Measurements from ENCODE around the gene GABRA4.

DNA sequence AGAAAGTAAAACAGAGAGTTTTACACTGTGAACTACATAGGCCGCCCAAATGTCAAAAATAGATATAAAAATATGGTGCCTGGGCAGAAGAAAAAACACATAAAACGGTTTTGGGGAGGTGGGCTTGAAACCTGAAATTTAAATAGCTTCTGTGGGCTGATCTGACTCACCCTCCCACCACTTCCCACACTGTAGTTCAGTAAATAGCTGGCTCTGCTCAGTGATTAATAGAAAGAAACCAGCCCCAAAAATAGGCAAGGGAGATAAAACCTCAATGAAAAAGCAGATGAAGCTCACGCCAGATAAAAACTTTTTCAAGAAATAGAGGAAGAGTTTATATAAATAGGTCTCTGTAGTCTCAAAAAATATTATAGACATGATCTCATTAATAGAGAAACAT, 71.2 kb downstream of the GABRA4 start:
- TF ChIP-seq, protein P1, sequence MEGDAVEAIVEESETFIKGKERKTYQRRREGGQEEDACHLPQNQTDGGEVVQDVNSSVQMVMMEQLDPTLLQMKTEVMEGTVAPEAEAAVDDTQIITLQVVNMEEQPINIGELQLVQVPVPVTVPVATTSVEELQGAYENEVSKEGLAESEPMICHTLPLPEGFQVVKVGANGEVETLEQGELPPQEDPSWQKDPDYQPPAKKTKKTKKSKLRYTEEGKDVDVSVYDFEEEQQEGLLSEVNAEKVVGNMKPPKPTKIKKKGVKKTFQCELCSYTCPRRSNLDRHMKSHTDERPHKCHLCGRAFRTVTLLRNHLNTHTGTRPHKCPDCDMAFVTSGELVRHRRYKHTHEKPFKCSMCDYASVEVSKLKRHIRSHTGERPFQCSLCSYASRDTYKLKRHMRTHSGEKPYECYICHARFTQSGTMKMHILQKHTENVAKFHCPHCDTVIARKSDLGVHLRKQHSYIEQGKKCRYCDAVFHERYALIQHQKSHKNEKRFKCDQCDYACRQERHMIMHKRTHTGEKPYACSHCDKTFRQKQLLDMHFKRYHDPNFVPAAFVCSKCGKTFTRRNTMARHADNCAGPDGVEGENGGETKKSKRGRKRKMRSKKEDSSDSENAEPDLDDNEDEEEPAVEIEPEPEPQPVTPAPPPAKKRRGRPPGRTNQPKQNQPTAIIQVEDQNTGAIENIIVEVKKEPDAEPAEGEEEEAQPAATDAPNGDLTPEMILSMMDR (IDR thresholded peaks at IDR 0.05): no peak
- TF ChIP-seq POLR2A (IDR thresholded peaks at IDR 0.05): no peak

All from uterus (tissue), 2 donors.